LNCaP clone FGC (cell line): ENCODE measurements around the gene VPS37D.
"Not testable (repeated sequence)": the region's sequence is repeated elsewhere in the genome, so short reads cannot be mapped to it uniquely, and the experiment has no call there.

Experiments
- DNase-seq: peaks from one replicate; pipeline ENCODE4 v3.0.0-alpha.2; 2011; ENCODE audit warnings: low read depth
- H3K4me3 ChIP-seq: 2 replicates; pipeline ENCODE4 v1.5.1; 2011; ENCODE audit warnings: mild to moderate bottlenecking, low read depth, low read length, control low read depth
- CTCF ChIP-seq: IDR thresholded peaks from 2 replicates; pipeline ENCODE4 v1.5.1; 2012; ENCODE audit warnings: mild to moderate bottlenecking; ENCODE audit not compliant: control insufficient read depth, insufficient read depth; ENCODE audit errors: extremely low read depth

VPS37D gene

GRCh38 chr7:73667344-73668102 lies at the start of gene VPS37D:
Gene VPS37D, plus strand, starts transcription at chr7:73667831. Its CDS starts 128 bp downstream, at chr7:73667959.
- peak; percentile 98 for TF ChIP-seq CTCF
- DNase-seq: peak; percentile 25
- H3K4me3 ChIP-seq: peak within 1 kb of the TSS; percentile 59

- H3K4me3 ChIP-seq: no peak overlapping the region
- no peak for DNase-seq
- no peak for TF ChIP-seq CTCF
Measured at GRCh38 chr7:73618538-73618937, 49.1 kb upstream of the VPS37D start.

GRCh38 chr7:73619394-73619793 lies 48.2 kb upstream of the VPS37D start:
- not testable (repeated sequence) for H3K4me3 ChIP-seq, DNase-seq

GRCh38 chr7:73621168-73622063 lies 46.2 kb upstream of the VPS37D start:
- no peak overlapping the region for H3K4me3 ChIP-seq
- no peak for DNase-seq
- TF ChIP-seq CTCF: no peak

GRCh38 chr7:73622527-73622908 lies 45.1 kb upstream of the VPS37D start:
- TF ChIP-seq CTCF: no peak
- H3K4me3 ChIP-seq: no peak overlapping the region
- no peak for DNase-seq

GRCh38 chr7:73622909-73623797 lies 44.5 kb upstream of the VPS37D start:
- H3K4me3 ChIP-seq: no peak overlapping the region; the same call in 1 of the 2 replicates
- DNase-seq: no peak
- TF ChIP-seq CTCF: no peak
